Measurements from ENCODE around the gene NDUFAF7.
"Not testable (repeated sequence)": the region's sequence is repeated elsewhere in the genome, so short reads cannot be mapped to it uniquely, and the experiment has no call there.

Gene NDUFAF7

GRCh38 chr2:37219046-37219445 is 12.4 kb upstream of the NDUFAF7 start:
- DNase-seq (ENCODE audit: low spot score), result no peak

DNA sequence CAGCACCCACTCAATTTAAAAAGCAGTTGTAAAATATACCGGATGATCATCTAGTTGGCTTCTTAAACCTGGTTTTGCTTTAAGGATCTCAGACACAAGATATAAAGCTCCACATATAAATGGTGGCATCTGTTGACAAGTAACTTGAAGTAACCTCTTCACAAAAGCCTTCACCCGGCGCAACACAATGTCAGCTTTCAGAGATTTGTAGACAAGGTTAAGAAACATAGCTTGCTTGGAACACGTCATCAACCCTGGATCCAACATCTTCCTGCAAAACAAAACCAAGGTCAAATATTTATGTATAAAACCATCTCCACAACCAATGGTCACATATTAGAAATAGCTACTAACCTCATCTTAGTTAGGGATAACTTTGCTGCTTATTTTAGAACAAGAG is 8.3 kb upstream of the NDUFAF7 start:
- no peak for DNase-seq (ENCODE audit: low spot score)

DNA sequence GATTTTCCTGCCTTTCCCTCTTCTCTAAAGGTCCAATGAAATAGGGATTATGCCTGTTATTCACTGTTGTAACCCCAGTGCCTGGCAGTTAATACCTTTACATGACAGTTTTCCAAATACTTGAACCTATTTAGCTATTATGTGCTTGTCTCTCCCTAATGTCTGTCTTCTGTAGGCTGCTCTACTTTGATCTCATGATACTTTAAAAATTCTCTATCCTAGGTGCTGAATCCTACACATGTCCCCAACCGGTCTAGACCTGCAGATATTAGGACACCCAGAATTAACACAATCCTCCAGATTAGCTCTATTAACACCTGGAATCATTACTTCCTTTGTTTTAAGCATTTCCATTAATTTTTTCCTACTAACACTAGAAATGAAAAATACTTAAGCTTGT is 7.4 kb upstream of the NDUFAF7 start:
- DNase-seq (ENCODE audit: low spot score), result no peak

DNA sequence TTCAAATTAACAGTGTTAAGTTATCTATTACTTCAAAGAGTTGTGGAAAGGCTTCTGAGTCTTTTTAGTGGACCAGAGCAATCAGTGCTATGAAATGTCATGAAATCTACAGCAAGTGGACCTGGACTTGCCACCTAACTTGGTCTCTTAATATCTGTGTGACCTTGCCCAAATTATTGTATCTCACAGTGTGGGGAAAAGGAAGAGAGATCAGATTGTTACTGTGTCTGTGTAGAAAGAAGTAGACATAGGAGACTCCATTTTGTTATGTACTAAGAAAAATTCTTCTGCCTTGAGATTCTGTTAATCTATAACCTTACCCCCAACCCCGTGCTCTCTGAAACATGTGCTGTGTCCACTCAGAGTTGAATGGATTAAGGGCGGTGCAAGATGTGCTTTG is 6.3 kb upstream of the NDUFAF7 start:
- DNase-seq (ENCODE audit: low spot score), result not testable (repeated sequence)

GRCh38 chr2:37226863-37227262 is 4.6 kb upstream of the NDUFAF7 start:
- no peak for DNase-seq (ENCODE audit: low spot score)

GRCh38 chr2:37228788-37229187 is 2.7 kb upstream of the NDUFAF7 start:
- no peak for DNase-seq (ENCODE audit: low spot score)

- peak; percentile 18 for DNase-seq (ENCODE audit: low spot score)
Observed at GRCh38 chr2:37230581-37230980, 877 bp upstream of the NDUFAF7 start.

DNA sequence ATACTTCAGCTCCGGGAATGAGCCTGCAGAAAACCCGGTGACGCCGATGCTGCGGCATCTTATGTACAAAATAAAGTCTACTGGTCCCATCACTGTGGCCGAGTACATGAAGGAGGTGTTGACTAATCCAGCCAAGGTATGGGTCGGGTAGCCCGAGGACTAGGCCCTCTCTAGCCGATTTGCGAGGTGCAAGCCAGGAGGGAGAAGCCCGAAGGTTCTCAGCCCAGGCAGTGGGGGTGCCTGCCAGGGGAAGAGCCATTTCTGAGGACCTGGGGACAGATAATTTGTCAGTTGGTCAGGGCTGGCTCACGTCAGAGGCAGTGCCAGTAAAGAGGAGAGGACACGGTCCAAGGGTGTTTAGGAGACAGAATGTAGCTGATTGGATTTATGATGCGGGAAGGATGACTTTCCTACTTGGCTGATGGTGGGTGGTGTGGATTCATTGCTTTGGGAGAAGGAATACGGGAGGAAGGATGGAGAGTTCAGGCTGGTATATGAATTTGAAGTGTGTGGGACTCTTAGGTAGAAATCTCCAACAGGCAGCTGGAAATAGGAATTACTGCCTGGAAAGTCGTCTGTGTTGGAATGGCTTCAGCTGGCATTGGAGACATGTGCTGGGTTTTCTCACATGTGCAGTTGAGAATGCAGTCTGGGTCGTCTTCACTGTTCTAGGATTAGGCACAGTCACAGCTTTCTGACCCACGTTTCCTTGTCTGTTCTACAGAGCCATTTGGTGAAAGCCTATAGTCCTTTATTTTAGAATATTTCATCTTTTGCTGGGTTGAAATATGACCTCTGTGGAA is 874 bp downstream of the NDUFAF7 start:
- DNase-seq (ENCODE audit: low spot score), result peak; percentile 66

DNA sequence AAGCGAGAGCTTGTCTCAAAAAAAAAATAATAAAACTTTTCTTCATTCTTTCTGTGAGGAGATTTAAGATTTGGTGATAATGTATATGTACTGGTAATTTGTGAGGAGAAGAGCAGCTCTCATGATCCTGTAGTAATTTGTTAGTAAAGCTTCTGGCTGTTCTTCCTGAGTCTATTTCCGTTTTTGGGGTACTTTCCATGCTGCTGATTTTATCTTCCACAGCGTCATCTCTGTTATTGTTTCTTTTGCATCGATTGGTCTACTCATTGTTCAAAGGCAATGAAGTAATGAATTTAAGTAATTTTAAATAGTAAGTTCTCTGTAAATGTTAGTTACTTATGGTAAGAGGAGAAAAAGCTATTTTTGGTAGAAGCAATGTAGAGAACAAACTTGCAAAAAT is 12.0 kb downstream of the NDUFAF7 start:
- no peak for DNase-seq (ENCODE audit: low spot score)

DNA sequence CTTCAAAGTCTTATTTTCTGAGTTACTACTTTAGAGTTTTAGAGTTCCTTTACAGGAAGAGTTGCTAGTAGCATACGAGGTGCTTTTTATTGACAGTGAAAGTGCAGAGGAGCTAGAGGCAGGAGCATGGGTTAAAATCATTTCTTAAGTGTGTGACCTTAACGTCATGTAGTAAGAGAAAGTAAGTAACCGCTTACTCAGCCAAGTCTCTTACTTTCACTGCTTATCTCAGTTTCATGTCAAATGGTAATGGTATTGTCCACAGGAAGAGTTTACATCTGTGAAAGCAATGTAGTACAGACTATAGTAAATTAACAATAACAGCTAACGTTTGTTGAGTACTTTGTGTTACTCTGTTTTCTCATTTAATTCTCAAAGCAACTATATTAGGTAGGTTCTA is 12.6 kb downstream of the NDUFAF7 start:
- no peak for DNase-seq (ENCODE audit: low spot score)

GRCh38 chr2:37244755-37245154 is 13.3 kb downstream of the NDUFAF7 start:
- DNase-seq (ENCODE audit: low spot score), result no peak

DNA sequence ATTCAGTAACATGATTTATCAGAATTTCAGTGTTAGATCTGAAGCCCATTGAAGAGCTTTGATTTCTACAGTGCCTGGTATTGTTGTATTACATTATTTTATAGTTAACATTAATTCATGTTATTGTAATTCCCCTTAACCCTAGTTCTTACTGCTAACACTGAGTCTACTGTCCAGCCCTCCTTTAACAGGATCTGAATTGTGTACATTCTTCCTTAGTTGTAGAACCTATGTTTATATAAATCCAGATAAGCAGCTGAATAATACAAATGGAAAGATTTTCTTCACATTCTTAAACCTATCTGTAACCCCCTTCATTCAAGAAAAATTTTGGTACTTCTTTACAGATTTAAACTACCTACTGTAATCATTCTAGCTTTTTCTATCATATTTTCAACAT is 14.7 kb downstream of the NDUFAF7 start:
- DNase-seq (ENCODE audit: low spot score), result no peak

GRCh38 chr2:37250869-37251740 is 19.6 kb downstream of the NDUFAF7 start:
- no peak for DNase-seq (ENCODE audit: low spot score)

DNA sequence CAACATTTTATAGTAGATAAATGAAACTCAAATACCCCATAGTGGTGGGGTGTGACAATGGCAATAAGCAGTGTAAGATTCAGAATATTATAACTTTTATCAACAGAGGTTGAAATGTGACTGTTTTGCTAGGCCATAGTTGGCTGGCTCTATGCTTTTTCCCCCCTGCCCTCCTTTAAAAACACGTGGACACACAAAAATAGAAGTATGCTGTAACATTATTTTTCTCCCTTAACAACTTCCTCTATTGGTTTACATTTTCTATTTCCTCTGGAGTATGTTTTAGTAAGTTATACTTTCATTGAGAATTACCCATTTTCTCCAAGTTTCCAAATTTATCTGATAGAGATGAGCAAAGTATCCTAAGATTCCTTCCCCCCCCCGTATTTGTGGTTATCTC is 31.1 kb downstream of the NDUFAF7 start:
- no peak for DNase-seq (ENCODE audit: low spot score)

- DNase-seq (ENCODE audit: low spot score), result no peak
Observed at GRCh38 chr2:37263839-37264238, 32.4 kb downstream of the NDUFAF7 start.

DNA sequence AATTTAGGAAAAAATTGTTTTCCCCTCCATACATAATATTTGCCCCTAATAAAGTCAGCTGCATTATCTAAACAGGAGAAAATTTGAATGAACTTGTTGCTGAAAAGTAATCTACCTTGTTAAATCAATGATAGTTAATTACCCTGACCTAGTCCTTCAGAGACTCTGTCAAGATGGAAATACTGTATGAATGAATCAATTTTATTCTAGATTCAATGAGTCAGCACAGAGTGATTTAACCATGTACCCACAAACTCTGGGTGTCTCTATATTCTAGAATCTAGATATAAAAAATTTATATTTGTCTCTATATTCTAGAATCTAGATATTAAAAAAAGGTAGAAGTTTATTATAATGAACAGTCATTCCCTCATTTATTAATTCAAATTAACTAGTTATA is 36.2 kb downstream of the NDUFAF7 start:
- no peak for DNase-seq (ENCODE audit: low spot score)

DNA sequence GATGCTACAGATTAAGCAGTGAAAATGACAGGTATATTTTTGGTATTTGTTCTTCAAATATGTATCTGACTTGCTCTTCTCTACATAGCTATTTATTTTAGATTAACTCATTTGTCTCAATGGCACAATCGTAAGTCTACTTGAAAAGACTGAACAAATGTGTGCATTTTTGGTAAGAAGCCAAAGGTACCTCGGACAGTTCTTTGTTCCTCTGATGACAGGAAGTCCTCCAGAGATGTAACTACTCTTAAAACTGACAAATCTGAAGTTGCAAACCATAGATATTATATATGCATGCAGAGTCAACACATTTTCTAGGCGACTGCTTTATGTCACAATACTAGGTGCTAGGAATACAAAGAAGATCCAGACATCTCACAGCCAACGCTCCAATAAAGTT is 36.7 kb downstream of the NDUFAF7 start:
- DNase-seq (ENCODE audit: low spot score), result no peak

- DNase-seq (ENCODE audit: low spot score), result no peak
Observed at GRCh38 chr2:37271376-37272067, 40.1 kb downstream of the NDUFAF7 start.

- peak; percentile 12 for DNase-seq (ENCODE audit: low spot score)
Observed at GRCh38 chr2:37274359-37274965, 43.0 kb downstream of the NDUFAF7 start.

GRCh38 chr2:37276291-37276690 is 44.8 kb downstream of the NDUFAF7 start:
- DNase-seq (ENCODE audit: low spot score), result no peak

DNA sequence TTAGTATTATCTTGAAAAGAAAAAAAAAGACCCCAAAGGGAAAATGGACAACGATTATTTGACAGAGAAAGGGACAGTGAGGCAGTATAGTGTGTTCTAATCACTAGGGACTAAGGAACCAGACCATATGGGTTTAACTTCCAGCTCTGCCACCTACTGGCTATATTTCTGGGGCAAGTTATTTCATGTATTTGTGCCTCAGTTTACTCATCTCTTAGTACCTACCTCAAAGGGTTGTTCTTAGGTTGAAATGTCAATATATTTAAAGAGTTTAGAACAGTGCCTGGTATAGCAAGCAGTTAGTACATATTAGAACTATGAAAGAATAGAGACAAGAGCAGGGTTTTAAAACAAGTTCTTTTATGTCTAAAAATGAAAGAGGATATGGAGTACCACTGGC is 50.5 kb downstream of the NDUFAF7 start:
- no peak for DNase-seq (ENCODE audit: low spot score)

GRCh38 chr2:37282746-37283145 is 51.3 kb downstream of the NDUFAF7 start:
- DNase-seq (ENCODE audit: low spot score), result no peak

All from GM03348 (cell line).